CMK (cell line): ENCODE measurements around the gene SLC16A6.
A peak's percentile ranks its signal among the peaks of the same experiment; 100 is the strongest.
"Not testable (repeated sequence)": the region's sequence is repeated elsewhere in the genome, so short reads cannot be mapped to it uniquely, and the experiment has no call there.

ENCODE experiments used
- DNase-seq: peaks from one replicate; pipeline ENCODE4 v3.0.0-alpha.2; 2010; ENCODE audit warnings: low read depth

SLC16A6 gene

GRCh38 chr17:68310152-68310551 lies 19.2 kb upstream of the SLC16A6 start:
- no peak for DNase-seq

- DNase-seq: not testable (repeated sequence)
These were observed 18.2 kb upstream of the SLC16A6 start for GRCh38 chr17:68309066-68309670.

- DNase-seq: not testable (repeated sequence)
These were observed 17.6 kb upstream of the SLC16A6 start for GRCh38 chr17:68308486-68308885.

- DNase-seq: no peak
These were observed 16.5 kb upstream of the SLC16A6 start for GRCh38 chr17:68307443-68307842.

- no peak for DNase-seq
These were observed 15.9 kb upstream of the SLC16A6 start for GRCh38 chr17:68306819-68307218.

- DNase-seq: no peak
These were observed 14.2 kb upstream of the SLC16A6 start for GRCh38 chr17:68305142-68305541.

GRCh38 chr17:68304706-68305105 lies 13.8 kb upstream of the SLC16A6 start:
- DNase-seq: no peak

- no peak for DNase-seq
These were observed 11.7 kb upstream of the SLC16A6 start for GRCh38 chr17:68302666-68303065.

- no peak for DNase-seq
These were observed 11.2 kb upstream of the SLC16A6 start for GRCh38 chr17:68302066-68302564.

GRCh38 chr17:68301438-68301959 lies 10.6 kb upstream of the SLC16A6 start:
- no peak for DNase-seq

GRCh38 chr17:68299817-68300216 lies 8.9 kb upstream of the SLC16A6 start:
- DNase-seq: no peak

GRCh38 chr17:68298601-68299000 lies 7.7 kb upstream of the SLC16A6 start:
- no peak for DNase-seq

- no peak for DNase-seq
These were observed 6.3 kb upstream of the SLC16A6 start for GRCh38 chr17:68297195-68297594.

- DNase-seq: no peak
These were observed 5.6 kb upstream of the SLC16A6 start for GRCh38 chr17:68296217-68297191.

- DNase-seq: no peak
These were observed 4.2 kb upstream of the SLC16A6 start for GRCh38 chr17:68295086-68295485.

- no peak for DNase-seq
These were observed 3.7 kb upstream of the SLC16A6 start for GRCh38 chr17:68294617-68295016.

GRCh38 chr17:68294196-68294555 lies 3.2 kb upstream of the SLC16A6 start:
- DNase-seq: no peak

GRCh38 chr17:68293490-68294195 lies 2.7 kb upstream of the SLC16A6 start:
- no peak for DNase-seq

- no peak for DNase-seq
These were observed 1.7 kb upstream of the SLC16A6 start for GRCh38 chr17:68292689-68293040.

GRCh38 chr17:68291836-68292688 lies 1.1 kb upstream of the SLC16A6 start:
- DNase-seq: peak; percentile 78

- no peak for DNase-seq
These were observed 516 bp downstream of the SLC16A6 start for GRCh38 chr17:68290268-68290954.
